Left lung (tissue), 10 donors: ENCODE results near the gene MROH2A. TPM values are rescaled to one million over a fixed set of nuclear protein-coding genes. Genes with fewer than 3 reads are reported as not detected.

Experiments
- ATAC-seq: fragments of 200-7000 bp; cut with Tn5 transposase; one replicate; pipeline ENCODE4 v1.9.1; 2020; ENCODE audit warnings: moderate library complexity
- DNase-seq, 4 donors: peaks; one replicate each; pipeline ENCODE4 v3.0.0-alpha.2; 2013 to 2020
- H3K27ac ChIP-seq, 2 donors: fragments of 200-600 bp; sonication (generic) in 1 of 2; one replicate each; pipeline versions ENCODE4 v1.5.0 to v1.8.0; 2020 to 2021
- H3K27me3 ChIP-seq, 2 donors: fragments of 200-600 bp; sonication (generic) in 1 of 2; one replicate each; pipeline versions ENCODE4 v1.5.0 to v1.8.0; 2020 to 2021
- H3K36me3 ChIP-seq, 2 donors: fragments of 200-600 bp; sonication (generic) in 1 of 2; one replicate each; pipeline versions ENCODE4 v1.5.0 to v1.8.0; 2020 to 2021
- H3K4me1 ChIP-seq, 2 donors: fragments of 200-600 bp; one replicate each; pipeline ENCODE4 v1.8.0; 2021
- H3K4me3 ChIP-seq, 2 donors: fragments of 200-600 bp; sonication (generic) in 1 of 2; one replicate each; pipeline versions ENCODE4 v1.5.0 to v1.8.0; 2020 to 2021; ENCODE audit warnings: mild to moderate bottlenecking in 1 of 2
- H3K9me3 ChIP-seq, 2 donors: fragments of 200-600 bp; sonication (generic) in 1 of 2; one replicate each; pipeline versions ENCODE4 v1.5.0 to v1.8.0; 2020 to 2021
- intact Hi-C, 2 donors: fragments of 100-400 bp; cut with DNase I; formaldehyde crosslinking; loops; one replicate each; pipeline versions ENCODE4 v1.11.2 to v1.14.2; 2022
- polyA plus RNA-seq, 6 donors: library from polyadenylated mRNA; unstranded; fragments of 120-200 nt; gene quantifications; one replicate each; pipeline ENCODE4 v1.2.1, GENCODE V29; 2013; ENCODE audit not compliant: insufficient read length in 6 of 6
- total RNA-seq, 2 donors: library from RNA; stranded (reverse); fragmentation: NEBNext Ultra II Directional; extraction: Animal tissue kit (Norgen Biotek cat#: 25700); gene quantifications; one replicate each; pipeline ENCODE4 v1.2.1, GENCODE V29; 2021
- TF ChIP-seq, protein P1 (sequence below), 2 donors: fragments of 200-600 bp; sonication (generic) in 1 of 2; IDR thresholded peaks; one replicate each; pipeline versions ENCODE4 v1.5.0 to v1.8.0; 2021; ENCODE audit warnings: antibody characterized with exemption in 2 of 2
- donor health status: DM: no; HTN: yes; CAD: no.
- donor health status: DM: no; HTN: no; CAD: no.

MROH2A gene
- total and polyA plus RNA-seq, 8 donors: 0.27 to 0.77 (median 0.61) TPM; not detected in 1

DNA sequence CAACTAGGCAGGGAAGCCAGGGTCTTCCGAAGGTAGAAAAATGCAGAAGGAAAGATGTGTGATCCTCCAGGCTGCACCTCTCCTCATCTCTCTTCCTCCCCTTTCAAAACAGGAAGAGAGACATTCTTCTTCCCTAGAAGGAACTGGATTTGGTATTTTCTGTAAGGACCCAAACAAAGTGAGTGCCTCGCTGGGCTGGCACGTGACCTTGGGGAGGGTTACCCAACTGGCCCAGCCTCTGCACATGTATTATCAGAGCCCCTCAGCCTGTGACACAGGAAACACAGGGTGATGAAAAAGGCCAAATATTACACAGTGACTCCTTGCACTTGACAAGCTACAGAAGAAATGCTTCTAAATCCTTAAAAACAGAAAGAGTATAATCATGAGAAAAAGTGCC, 73.9 kb downstream of the MROH2A start:
- TF ChIP-seq, protein P1, sequence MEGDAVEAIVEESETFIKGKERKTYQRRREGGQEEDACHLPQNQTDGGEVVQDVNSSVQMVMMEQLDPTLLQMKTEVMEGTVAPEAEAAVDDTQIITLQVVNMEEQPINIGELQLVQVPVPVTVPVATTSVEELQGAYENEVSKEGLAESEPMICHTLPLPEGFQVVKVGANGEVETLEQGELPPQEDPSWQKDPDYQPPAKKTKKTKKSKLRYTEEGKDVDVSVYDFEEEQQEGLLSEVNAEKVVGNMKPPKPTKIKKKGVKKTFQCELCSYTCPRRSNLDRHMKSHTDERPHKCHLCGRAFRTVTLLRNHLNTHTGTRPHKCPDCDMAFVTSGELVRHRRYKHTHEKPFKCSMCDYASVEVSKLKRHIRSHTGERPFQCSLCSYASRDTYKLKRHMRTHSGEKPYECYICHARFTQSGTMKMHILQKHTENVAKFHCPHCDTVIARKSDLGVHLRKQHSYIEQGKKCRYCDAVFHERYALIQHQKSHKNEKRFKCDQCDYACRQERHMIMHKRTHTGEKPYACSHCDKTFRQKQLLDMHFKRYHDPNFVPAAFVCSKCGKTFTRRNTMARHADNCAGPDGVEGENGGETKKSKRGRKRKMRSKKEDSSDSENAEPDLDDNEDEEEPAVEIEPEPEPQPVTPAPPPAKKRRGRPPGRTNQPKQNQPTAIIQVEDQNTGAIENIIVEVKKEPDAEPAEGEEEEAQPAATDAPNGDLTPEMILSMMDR (IDR thresholded peaks at IDR 0.05): no peak
- ATAC-seq (no peak), DNase-seq (peak in 1 of 4 donors; percentile 65)
- no peak overlapping the region for H3K4me3 ChIP-seq
- H3K4me1 ChIP-seq: peaks cover 4 to 34% of the 10 kb centered on the region in 2 donors
- H3K27me3 ChIP-seq: peaks cover 0 to 9% of the 10 kb centered on the region in 2 donors
- no peaks in the 10 kb centered on the region for H3K9me3 ChIP-seq
- H3K36me3 ChIP-seq: peaks cover 0 to 4% of the 10 kb centered on the region in 2 donors
- intact Hi-C loops: no loop called here
- peak overlapping the region in 1 of 2 donors; percentile 41 for H3K27ac ChIP-seq

- ATAC-seq (no peak), DNase-seq (no peak)
- TF ChIP-seq, protein P1 (IDR thresholded peaks at IDR 0.05): no peak
- intact Hi-C loops: no loop called here
- peaks cover 4 to 39% of the 10 kb centered on the region in 2 donors for H3K4me1 ChIP-seq
- peaks cover 0 to 9% of the 10 kb centered on the region in 2 donors for H3K27me3 ChIP-seq
- H3K4me3 ChIP-seq: peak overlapping the region; percentile 71 to 74
- H3K9me3 ChIP-seq: no peaks in the 10 kb centered on the region
- H3K27ac ChIP-seq: no peak overlapping the region
- peaks cover 0 to 3% of the 10 kb centered on the region in 2 donors for H3K36me3 ChIP-seq
Observed at GRCh38 chr2:233853353-233853752, 75.2 kb downstream of the MROH2A start.

- ATAC-seq: no peak
- H3K36me3 ChIP-seq: peaks cover 0 to 3% of the 10 kb centered on the region in 2 donors
- H3K4me3 ChIP-seq: peak overlapping the region; percentile 71 to 74
- DNase-seq: peak in 1 of 4 donors; percentile 80
- H3K27me3 ChIP-seq: peaks cover 0 to 9% of the 10 kb centered on the region in 2 donors
- peaks cover 4 to 39% of the 10 kb centered on the region in 2 donors for H3K4me1 ChIP-seq
- H3K27ac ChIP-seq: no peak overlapping the region
- intact Hi-C loops: no loop called here
- TF ChIP-seq, protein P1 (IDR thresholded peaks at IDR 0.05): no peak
- H3K9me3 ChIP-seq: no peaks in the 10 kb centered on the region
Observed at GRCh38 chr2:233853883-233854240, 75.7 kb downstream of the MROH2A start.

DNA sequence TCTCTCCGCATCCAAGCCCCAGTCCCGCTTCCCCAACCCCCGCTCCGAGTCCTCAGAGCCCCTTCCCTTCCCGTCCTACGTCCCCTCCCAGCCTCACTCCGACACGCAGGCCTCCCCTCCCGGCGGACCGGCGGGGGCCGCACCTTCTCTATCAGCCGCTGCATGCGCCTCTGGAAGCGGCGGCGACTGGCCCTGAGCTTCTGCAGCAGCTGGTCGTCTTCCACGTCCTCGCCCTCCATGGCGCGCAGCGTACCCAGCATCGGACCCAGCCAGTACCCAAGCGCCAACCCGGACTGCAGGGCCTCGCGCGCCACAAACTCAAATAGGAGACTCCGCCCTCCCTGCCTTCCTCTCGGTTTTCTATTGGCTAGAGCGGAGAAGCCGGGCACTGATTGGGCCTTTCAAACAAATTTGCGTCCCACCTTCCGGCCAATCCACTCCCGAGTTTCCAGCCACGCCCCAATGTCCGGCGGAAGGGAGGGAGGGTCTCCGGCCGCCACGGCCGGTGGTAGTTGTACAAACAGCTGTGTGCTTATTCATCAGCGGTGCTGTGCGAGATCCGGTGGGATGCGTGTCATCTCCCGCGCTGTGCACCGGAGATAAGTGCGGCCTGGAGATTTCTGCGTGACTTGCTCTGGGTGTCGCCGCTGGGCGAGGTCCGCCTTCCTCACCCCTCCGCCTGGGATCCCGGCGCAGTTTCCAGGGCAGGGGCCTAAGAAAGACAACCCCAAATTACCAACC, 76.3 kb downstream of the MROH2A start, which contains the start of gene HJURP:
Gene HJURP (minus strand): TSS at position 295 of the 741 bp plus-strand sequence. CDS start 35 bp downstream, at position 260.
- Histone ChIP-seq H3K4me1 (peaks cover 4 to 39% of the 10 kb centered on the region in 2 donors), H3K27ac (peak within 1 kb of the TSS; percentile 63 to 67), H3K36me3 (no peaks in the 10 kb centered on the region), H3K4me3 (peak within 1 kb of the TSS; percentile 71 to 74), H3K27me3 (peaks cover 0 to 9% of the 10 kb centered on the region in 2 donors), H3K9me3 (no peaks in the 10 kb centered on the region)
- DNase-seq (peak; percentile 91 to 95 (median 94)), ATAC-seq (peak; percentile 99)
- intact Hi-C loops: no loop called here
- TF ChIP-seq, protein P1 (IDR thresholded peaks at IDR 0.05): no peak

DNA sequence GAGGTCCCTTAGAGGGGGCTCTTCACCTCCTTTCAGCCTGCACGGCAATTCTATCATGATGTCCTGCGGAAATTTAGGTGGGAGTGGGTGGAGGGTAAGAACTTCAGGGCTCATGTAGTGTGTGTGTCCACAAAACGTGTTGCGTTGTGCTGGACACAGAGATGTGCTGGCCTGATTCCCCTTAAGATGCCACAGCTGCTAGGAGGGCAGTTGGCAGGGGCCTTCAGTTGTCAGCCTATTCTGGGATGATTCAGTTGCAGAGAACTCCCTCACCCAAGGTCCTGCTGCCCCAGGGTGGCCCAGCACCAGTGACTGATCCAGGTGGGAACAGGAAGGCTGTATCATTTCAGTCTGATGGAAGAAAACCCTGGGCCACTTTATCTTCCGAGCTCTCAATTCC, 77.2 kb downstream of the MROH2A start:
- Histone ChIP-seq H3K36me3 (no peaks in the 10 kb centered on the region), H3K27ac (no peak overlapping the region), H3K27me3 (peaks cover 0 to 9% of the 10 kb centered on the region in 2 donors), H3K4me3 (no peak overlapping the region), H3K9me3 (no peaks in the 10 kb centered on the region), H3K4me1 (peaks cover 4 to 39% of the 10 kb centered on the region in 2 donors)
- TF ChIP-seq, protein P1 (IDR thresholded peaks at IDR 0.05): no peak
- no peak for ATAC-seq
- intact Hi-C loops: no loop called here
- DNase-seq: no peak
